HepG2 (cell line): Measurements from ENCODE around the gene SBSN. TPM values are rescaled to one million over a fixed set of nuclear protein-coding genes. Genes with fewer than 3 reads are reported as not detected.

Experiments
- ATAC-seq: fragments of 200-7000 bp; cut with Tn5 transposase; 3 replicates; pipeline ENCODE4 v1.9.1; 2020; ENCODE audit warnings: mild to moderate bottlenecking, moderate library complexity
- BruUV-seq: library from RNA; stranded (reverse); fragments of 400-500 nt; replicated peaks from 2 replicates; lab custom pipeline; 2021; lab: Mats Ljungman, UMichigan
- CTCF ChIA-PET: fragments of 300-600 bp; formaldehyde crosslinking; extraction: SDS; loops from one replicate; lab custom pipeline; 2021; ENCODE audit warnings: low total read pairs, inconsistent platforms, low intra/inter-chr PET ratio; lab: Yijun Ruan, JAX
- POLR2A ChIA-PET: fragments of 350-600 bp; sonication (Branson Sonifier 250); formaldehyde crosslinking; loops from one replicate; lab custom pipeline; 2020; ENCODE audit warnings: antibody characterized with exemption, inconsistent platforms; lab: Yijun Ruan, JAX
- DNase-seq: peaks from one replicate; pipeline ENCODE4 v3.0.0-alpha.2; 2015; ENCODE audit warnings: low spot score
- FAIRE-seq: peaks from 3 replicates; lab custom pipeline; 2011; peaks lifted over from hg19 to GRCh38; lab: Jason Lieb, UNC
- H2AFZ ChIP-seq: one replicate; pipeline ENCODE4 v1.6.1; 2011; ENCODE audit warnings: low read length, inconsistent platforms
- H3K27ac ChIP-seq: fragments of 300-600 bp; 3 replicates; pipeline ENCODE4 v1.8.0; 2011; ENCODE audit warnings: mixed run types, mild to moderate bottlenecking, mixed read lengths, low read length, inconsistent platforms; ENCODE audit not compliant: insufficient read depth; ENCODE audit errors: extremely low read length
- H3K27me3 ChIP-seq, 2 experiments: fragments of 200-600 bp in 1 of 2; 2 replicates in 1 of 2; 3 replicates in 1 of 2; pipeline versions ENCODE4 v1.6.0 to v1.8.0; 2011; ENCODE audit warnings: low read length in 2 of 2, mild to moderate bottlenecking in 2 of 2, moderate library complexity in 2 of 2, inconsistent platforms in 1 of 2; ENCODE audit not compliant: insufficient read depth in 2 of 2, control insufficient read depth in 1 of 2
- H3K36me3 ChIP-seq, 2 experiments: fragments of 200-600 bp in 1 of 2; replicated peaks in 1 of 2; 2 replicates in 1 of 2; 3 replicates in 1 of 2; pipeline versions ENCODE4 v1.5.1 to v1.8.0; 2011; ENCODE audit warnings: low read length in 2 of 2, inconsistent platforms in 1 of 2; ENCODE audit not compliant: insufficient read depth in 2 of 2, control insufficient read depth in 1 of 2
- H3K4me1 ChIP-seq: 2 replicates; pipeline ENCODE4 v1.5.1; 2012; ENCODE audit warnings: low read length, inconsistent platforms; ENCODE audit not compliant: insufficient read depth
- H3K4me2 ChIP-seq: 2 replicates; pipeline ENCODE4 v1.6.0; 2011; ENCODE audit warnings: low read depth, low read length, inconsistent platforms
- H3K4me3 ChIP-seq, 3 experiments: fragments of 200-600 bp in 1 of 3; sonication (generic), shearing (Covaris generic) in 1 of 3; replicated peaks in 1 of 3; 2 replicates each; pipeline ENCODE4 v1.5.1; 2011 to 2016; ENCODE audit warnings: low read length in 3 of 3, inconsistent platforms in 2 of 3, low read depth in 2 of 3, mild to moderate bottlenecking in 2 of 3, control low read depth in 1 of 3, mixed read lengths in 1 of 3; ENCODE audit not compliant: insufficient read depth in 1 of 3
- H3K79me2 ChIP-seq: one replicate; pipeline ENCODE4 v1.6.1; 2011; ENCODE audit warnings: low read length, inconsistent platforms; ENCODE audit not compliant: insufficient read depth
- H3K9ac ChIP-seq: 2 replicates; pipeline ENCODE4 v1.6.0; 2011; ENCODE audit warnings: mild to moderate bottlenecking, low read depth, low read length, inconsistent platforms; ENCODE audit not compliant: insufficient read depth
- H3K9me3 ChIP-seq: 2 replicates; pipeline ENCODE4 v1.5.1; 2012; ENCODE audit warnings: mild to moderate bottlenecking, low read length
- H4K20me1 ChIP-seq: 2 replicates; pipeline ENCODE4 v1.6.0; 2011; ENCODE audit warnings: inconsistent platforms, mild to moderate bottlenecking, low read length, moderate library complexity; ENCODE audit not compliant: insufficient read depth
- AKAP8 ChIP-seq: sonication (generic); formaldehyde crosslinking; IDR thresholded peaks from 2 replicates; pipeline ENCODE4 v1.5.1; 2020; ENCODE audit warnings: mild to moderate bottlenecking, missing genetic modification reagents
- CAMTA2 ChIP-seq: sonication (generic); formaldehyde crosslinking; IDR thresholded peaks from 2 replicates; pipeline ENCODE4 v1.4.0; 2020; ENCODE audit warnings: mild to moderate bottlenecking, missing genetic modification reagents, borderline replicate concordance
- CEBPB ChIP-seq: IDR thresholded peaks from 2 replicates; pipeline ENCODE4 v1.6.1; 2011; ENCODE audit warnings: low read depth, low read length, improper control_type of control experiment, borderline replicate concordance
- HMG20B ChIP-seq: conservative IDR thresholded peaks from 2 replicates; pipeline ENCODE4 v1.6.1; 2016; ENCODE audit warnings: missing genetic modification reagents, missing compliant biosample characterization
- MEF2D ChIP-seq: sonication (generic); formaldehyde crosslinking; IDR thresholded peaks from 2 replicates; pipeline ENCODE4 v1.5.1; 2020; ENCODE audit warnings: mild to moderate bottlenecking, missing genetic modification reagents
- MZF1 ChIP-seq: sonication (generic); formaldehyde crosslinking; IDR thresholded peaks from 2 replicates; pipeline ENCODE4 v1.8.1; 2023; ENCODE audit warnings: mild to moderate bottlenecking, missing genetic modification reagents, borderline replicate concordance
- PRMT3 ChIP-seq: sonication (generic); formaldehyde crosslinking; IDR thresholded peaks from 2 replicates; pipeline ENCODE4 v1.8.1; 2022; ENCODE audit warnings: low read depth, mild to moderate bottlenecking, moderate library complexity, missing genetic modification reagents, borderline replicate concordance
- SRSF9 ChIP-seq: fragments of 200-400 bp; formaldehyde crosslinking; IDR thresholded peaks from 2 replicates; pipeline ENCODE4 v1.6.1; 2018; ENCODE audit warnings: borderline replicate concordance, mild to moderate bottlenecking, low read depth, low read length; ENCODE audit not compliant: insufficient read depth, poor library complexity, severe bottlenecking
- ZBTB7A ChIP-seq: sonication (generic); formaldehyde crosslinking; IDR thresholded peaks from 2 replicates; pipeline ENCODE4 v1.8.0; 2022; ENCODE audit warnings: mild to moderate bottlenecking, missing genetic modification reagents
- ZNF329 ChIP-seq: sonication (generic); formaldehyde crosslinking; IDR thresholded peaks from 2 replicates; pipeline ENCODE4 v1.9.0; 2021; ENCODE audit warnings: low read depth, mild to moderate bottlenecking, missing genetic modification reagents
- ZNF615 ChIP-seq: sonication (generic); formaldehyde crosslinking; IDR thresholded peaks from 2 replicates; pipeline ENCODE4 v1.5.0; 2020; ENCODE audit warnings: mild to moderate bottlenecking, missing genetic modification reagents, borderline replicate concordance
- ZNF746 ChIP-seq: sonication (generic); formaldehyde crosslinking; IDR thresholded peaks from 2 replicates; pipeline ENCODE4 v1.8.0; 2022; ENCODE audit warnings: mild to moderate bottlenecking, missing genetic modification reagents
- WGBS: methylation state at CpG from one replicate; pipeline ENCODE4 v1.1.6; 2017; ENCODE audit warnings: low lambda C conversion rate; 5-methylcytosine and 5-hydroxymethylcytosine counted together
- in situ Hi-C: cut with HindIII; loops from 2 replicates; pipeline ENCODE4 v1.10.0; 2017; ENCODE audit warnings: low pct_unique_long_range_greater_than_20kb; ENCODE audit not compliant: extremely low pct_ligation_motif_present
- intact Hi-C: fragments of 100-400 bp; cut with micrococcal nuclease; formaldehyde crosslinking; loops from one replicate; pipeline ENCODE4 v1.10.0; 2022; ENCODE audit not compliant: unreplicated experiment
- polyA plus RNA-seq, 8 experiments: library from polyadenylated mRNA; depleted of rRNA in 3 of 8; stranded (reverse) in 7 of 8; unstranded in 1 of 8; fragments of >200 nt; fragmentation: Illumina TruSeq in 4 of 8; extraction: Trizol in 4 of 8; gene quantifications; 2 replicates each; pipeline versions ENCODE4 v1.2.1 to v1.2.3, GENCODE V29; 2011 to 2016; ENCODE audit warnings: low read depth in 4 of 8, missing spikeins in 1 of 8, mixed read lengths in 1 of 8; ENCODE audit not compliant: insufficient read depth in 1 of 8
- total RNA-seq, 5 experiments: library from RNA; depleted of rRNA; stranded (reverse); fragments of >200 nt; fragmentation: Illumina TruSeq; extraction: Trizol; gene quantifications; 2 replicates each; pipeline ENCODE4 v1.2.3, GENCODE V29; 2016; ENCODE audit warnings: low read depth in 1 of 5
- TF ChIP-seq, protein P1 (sequence below): sonication (generic); formaldehyde crosslinking; conservative IDR thresholded peaks from 2 replicates; pipeline ENCODE4 v1.8.0; 2022; ENCODE audit warnings: low read depth, missing genetic modification reagents
- TF ChIP-seq, protein P2 (sequence below): IDR thresholded peaks from 2 replicates; pipeline ENCODE4 v1.6.1; 2012; ENCODE audit warnings: inconsistent platforms
- TF ChIP-seq, protein P3 (sequence below): sonication (generic); formaldehyde crosslinking; IDR thresholded peaks from 2 replicates; pipeline ENCODE4 v1.5.1; 2020; ENCODE audit warnings: mild to moderate bottlenecking, missing genetic modification reagents, moderate library complexity

The SBSN gene
- total and polyA plus RNA-seq, 2 of the 13 experiments (the other 11 are each of a cell fraction or from before 2014, with no cell fraction given): not detected

DNA sequence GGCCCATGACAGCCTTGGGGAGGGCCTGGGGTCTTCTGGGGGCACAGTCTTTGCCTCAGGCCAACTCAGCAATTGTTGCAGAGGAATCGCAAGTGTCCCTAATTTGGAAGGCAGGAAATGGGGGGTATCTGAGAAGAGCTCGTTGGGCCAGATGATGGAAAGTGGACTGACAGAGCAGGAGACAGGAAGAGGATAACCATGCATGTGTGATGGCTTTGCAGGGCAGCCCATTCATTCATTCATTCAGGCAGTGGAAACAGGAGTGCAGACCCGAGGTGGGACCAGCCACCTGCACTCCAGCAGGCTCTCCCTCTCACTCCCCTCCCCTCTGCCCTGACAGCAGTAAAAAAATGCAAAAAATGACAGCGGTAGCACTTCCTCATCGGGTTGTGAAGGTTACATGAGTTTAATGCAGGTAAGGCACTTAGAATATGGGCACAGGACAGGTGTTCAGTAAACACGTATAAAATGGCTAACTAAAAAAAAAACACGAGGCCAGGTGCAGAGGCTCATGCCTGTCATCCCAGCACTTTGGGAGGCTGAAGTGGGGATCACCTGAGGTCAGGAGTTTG lies 12.3 kb upstream of the SBSN start:
- Histone ChIP-seq H4K20me1 (no peaks in the 10 kb centered on the region), H3K27me3 (no peaks in the 10 kb centered on the region; a peak in 1 of 5 replicates), H3K36me3 (no peaks in the 10 kb centered on the region; a peak in 1 of 5 replicates), H3K27ac (no peak overlapping the region), H3K9ac (no peak overlapping the region), H3K79me2 (peaks cover 14% of the 10 kb centered on the region), H2AFZ (no peak overlapping the region), H3K4me3 (no peak overlapping the region), H3K4me2 (no peak overlapping the region), H3K4me1 (peaks cover 33% of the 10 kb centered on the region)
- CTCF ChIA-PET: no interaction called here
- ATAC-seq (no peak), FAIRE-seq (no peak), DNase-seq (no peak)
- BruUV-seq: no TSS peak
- WGBS: 95% methylated on average over 7 of the region's 7 CpGs
- POLR2A ChIA-PET: no interaction called here
- in situ Hi-C loops: no loop called here
- TF ChIP-seq, protein P1, sequence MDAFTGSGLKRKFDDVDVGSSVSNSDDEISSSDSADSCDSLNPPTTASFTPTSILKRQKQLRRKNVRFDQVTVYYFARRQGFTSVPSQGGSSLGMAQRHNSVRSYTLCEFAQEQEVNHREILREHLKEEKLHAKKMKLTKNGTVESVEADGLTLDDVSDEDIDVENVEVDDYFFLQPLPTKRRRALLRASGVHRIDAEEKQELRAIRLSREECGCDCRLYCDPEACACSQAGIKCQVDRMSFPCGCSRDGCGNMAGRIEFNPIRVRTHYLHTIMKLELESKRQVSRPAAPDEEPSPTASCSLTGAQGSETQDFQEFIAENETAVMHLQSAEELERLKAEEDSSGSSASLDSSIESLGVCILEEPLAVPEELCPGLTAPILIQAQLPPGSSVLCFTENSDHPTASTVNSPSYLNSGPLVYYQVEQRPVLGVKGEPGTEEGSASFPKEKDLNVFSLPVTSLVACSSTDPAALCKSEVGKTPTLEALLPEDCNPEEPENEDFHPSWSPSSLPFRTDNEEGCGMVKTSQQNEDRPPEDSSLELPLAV (CRISPR knock-in tag): no peak
- TF ChIP-seq ZNF746 (0 out of 2 replicates have a peak, but pooled peaks have one; percentile 8), AKAP8 (0 out of 2 replicates have a peak, but pooled peaks have one; percentile 2), SRSF9 (no peak), ZNF615 (CRISPR knock-in tag) (no peak)
- TF ChIP-seq, all 625 proteins: peak for 2
- H3K9me3 ChIP-seq: no peaks in the 10 kb centered on the region
- intact Hi-C loops: no loop called here

DNA sequence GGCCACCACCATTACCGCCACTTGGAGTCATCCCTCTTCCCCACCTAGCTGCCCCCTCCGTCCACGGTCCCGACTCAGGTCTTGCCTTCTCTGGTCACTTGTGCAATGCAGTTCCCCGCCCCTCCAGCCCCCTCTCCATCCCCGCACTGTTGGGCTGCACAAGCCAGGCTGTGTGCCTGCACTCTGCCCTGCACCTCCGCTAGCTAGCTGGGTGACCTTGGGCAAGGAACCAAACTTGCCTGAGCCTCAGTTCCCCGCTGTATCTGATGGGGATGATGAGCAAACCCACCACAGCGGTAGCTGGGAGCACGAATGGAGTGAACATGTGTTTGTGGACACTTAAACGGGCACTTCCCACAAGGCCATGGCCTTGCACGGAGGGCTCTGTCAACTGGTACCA lies 11.7 kb upstream of the SBSN start:
- H3K4me1 ChIP-seq: peaks cover 35% of the 10 kb centered on the region
- in situ Hi-C loops: no loop called here
- ATAC-seq (peak; percentile 57), FAIRE-seq (peak; percentile 32), DNase-seq (peak; percentile 21)
- H3K4me2 ChIP-seq: no peak overlapping the region
- no peak overlapping the region for H3K4me3 ChIP-seq
- ChIA-PET POLR2A (interaction anchor here (0.8 kb wide), 1 partner anchor 26 kb away, joined by 5 read pairs; the partner anchor contains the start of gene DMKN), CTCF (no interaction called here)
- no peaks in the 10 kb centered on the region for H3K9me3 ChIP-seq
- H3K27me3 ChIP-seq: no peaks in the 10 kb centered on the region; a peak in 1 of 5 replicates
- BruUV-seq: no TSS peak
- H3K36me3 ChIP-seq: no peaks in the 10 kb centered on the region; a peak in 1 of 5 replicates
- H3K79me2 ChIP-seq: peaks cover 12% of the 10 kb centered on the region
- H2AFZ ChIP-seq: no peak overlapping the region
- no peak overlapping the region for H3K27ac ChIP-seq
- WGBS: 48% methylated on average over 12 of the region's 12 CpGs
- no peak overlapping the region for H3K9ac ChIP-seq
- intact Hi-C loops: no loop called here
- H4K20me1 ChIP-seq: no peaks in the 10 kb centered on the region
- no peak for TF ChIP-seq MZF1 (CRISPR knock-in tag)
- TF ChIP-seq CEBPB: 0 out of 2 replicates have a peak, but pooled peaks have one; percentile 9
- TF ChIP-seq CAMTA2 (CRISPR knock-in tag): no peak
- no peak for TF ChIP-seq HMG20B (CRISPR knock-in tag)
- 0 out of 2 replicates have a peak, but pooled peaks have one; percentile 13 for TF ChIP-seq ZNF746
- TF ChIP-seq, protein P2, sequence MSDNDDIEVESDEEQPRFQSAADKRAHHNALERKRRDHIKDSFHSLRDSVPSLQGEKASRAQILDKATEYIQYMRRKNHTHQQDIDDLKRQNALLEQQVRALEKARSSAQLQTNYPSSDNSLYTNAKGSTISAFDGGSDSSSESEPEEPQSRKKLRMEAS: peak; percentile 22; the same call in 1 of the 2 replicates
- no peak for TF ChIP-seq ZNF329 (CRISPR knock-in tag)
- TF ChIP-seq PRMT3 (CRISPR knock-in tag): no peak
- TF ChIP-seq MEF2D (CRISPR knock-in tag): no peak
- TF ChIP-seq, protein P3, sequence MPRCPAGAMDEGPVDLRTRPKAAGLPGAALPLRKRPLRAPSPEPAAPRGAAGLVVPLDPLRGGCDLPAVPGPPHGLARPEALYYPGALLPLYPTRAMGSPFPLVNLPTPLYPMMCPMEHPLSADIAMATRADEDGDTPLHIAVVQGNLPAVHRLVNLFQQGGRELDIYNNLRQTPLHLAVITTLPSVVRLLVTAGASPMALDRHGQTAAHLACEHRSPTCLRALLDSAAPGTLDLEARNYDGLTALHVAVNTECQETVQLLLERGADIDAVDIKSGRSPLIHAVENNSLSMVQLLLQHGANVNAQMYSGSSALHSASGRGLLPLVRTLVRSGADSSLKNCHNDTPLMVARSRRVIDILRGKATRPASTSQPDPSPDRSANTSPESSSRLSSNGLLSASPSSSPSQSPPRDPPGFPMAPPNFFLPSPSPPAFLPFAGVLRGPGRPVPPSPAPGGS (CRISPR knock-in tag): no peak
- 0 out of 2 replicates have a peak, but pooled peaks have one; percentile 47 for TF ChIP-seq ZBTB7A (CRISPR knock-in tag)
